Nephron (organoid): Measurements from ENCODE around the gene FAM81A.

Experiments used
- H3K27ac Mint-ChIP-seq, 3 experiments: 2 replicates each; pipeline ENCODE4 v1.8.0; 2020; ENCODE audit warnings: mixed read lengths in 3 of 3, mild to moderate bottlenecking in 2 of 3, moderate library complexity in 1 of 3
- H3K27me3 Mint-ChIP-seq: 2 replicates; pipeline ENCODE4 v1.8.0; 2021; ENCODE audit warnings: low read depth, mild to moderate bottlenecking, moderate library complexity, mixed read lengths
- H3K36me3 Mint-ChIP-seq: 2 replicates; pipeline ENCODE4 v1.8.0; 2020; ENCODE audit warnings: low read depth, mixed read lengths
- H3K4me1 Mint-ChIP-seq: 2 replicates; pipeline ENCODE4 v1.8.0; 2020; ENCODE audit warnings: mixed read lengths
- H3K4me3 Mint-ChIP-seq, 3 experiments: 2 replicates each; pipeline ENCODE4 v1.8.0; 2020; ENCODE audit warnings: mild to moderate bottlenecking in 3 of 3, mixed read lengths in 3 of 3, moderate library complexity in 2 of 3
- H3K9me3 Mint-ChIP-seq: 2 replicates; pipeline ENCODE4 v1.8.0; 2020; ENCODE audit warnings: mixed read lengths
- TF ChIP-seq, protein P1 (sequence below), 3 experiments: fragments of 200-600 bp; sonication (generic); IDR thresholded peaks; one replicate each; pipeline ENCODE4 v1.5.0; 2021; ENCODE audit warnings: antibody characterized with exemption in 3 of 3; ENCODE audit not compliant: unreplicated experiment in 3 of 3

FAM81A gene

DNA sequence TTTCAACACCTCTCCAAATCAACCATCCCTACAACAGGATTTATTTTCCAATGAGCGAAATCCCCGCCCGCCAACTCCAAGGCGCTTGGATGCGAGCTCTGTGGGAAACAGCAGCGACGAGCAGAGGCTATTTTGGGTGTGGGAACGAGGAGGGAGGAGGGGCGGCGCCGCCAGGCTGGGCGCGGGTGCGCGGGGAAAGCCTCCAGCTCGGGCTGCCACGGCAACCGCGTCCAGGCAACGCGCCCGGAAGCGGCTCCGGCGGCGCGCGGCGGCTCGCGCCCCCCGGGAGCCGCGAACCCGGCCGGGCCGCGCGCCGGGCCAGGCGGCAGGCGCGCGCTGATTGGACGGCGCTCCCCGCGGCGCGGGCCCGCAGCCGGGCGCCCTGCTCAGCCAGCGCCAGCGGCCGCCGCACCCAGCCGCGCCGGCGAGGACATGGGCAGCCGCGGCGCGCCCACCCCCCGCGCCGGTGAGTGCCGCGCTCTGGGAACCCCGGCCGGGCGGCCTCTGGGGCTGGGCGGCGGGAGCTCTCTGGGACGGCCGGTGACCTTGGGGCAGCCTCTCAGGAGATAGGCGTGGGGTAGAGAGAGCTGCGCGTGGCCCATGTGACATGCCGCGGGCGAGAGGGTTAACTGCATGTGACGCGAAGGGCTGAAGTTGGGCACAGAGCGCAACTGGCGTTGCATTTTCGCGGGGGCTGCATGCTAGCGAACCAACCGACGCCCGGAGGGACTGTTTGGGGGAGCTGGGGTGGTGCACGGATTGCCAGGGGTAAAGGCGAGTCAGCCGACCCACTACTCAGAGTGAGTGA lies at the start of gene FAM81A:
FAM81A (plus strand) TSS at position 370 of the 808 bp plus-strand sequence. CDS start 20,441 bp downstream, outside the sequence.
- H3K27me3 Mint-ChIP-seq: peaks cover 91% of the 10 kb centered on the region
- peaks cover 3% of the 10 kb centered on the region for H3K36me3 Mint-ChIP-seq
- peaks cover 13% of the 10 kb centered on the region for H3K4me1 Mint-ChIP-seq
- no peaks in the 10 kb centered on the region for H3K9me3 Mint-ChIP-seq
- peak within 1 kb of the TSS; percentile 85 to 90 (median 87) for H3K4me3 Mint-ChIP-seq
- TF ChIP-seq, protein P1, sequence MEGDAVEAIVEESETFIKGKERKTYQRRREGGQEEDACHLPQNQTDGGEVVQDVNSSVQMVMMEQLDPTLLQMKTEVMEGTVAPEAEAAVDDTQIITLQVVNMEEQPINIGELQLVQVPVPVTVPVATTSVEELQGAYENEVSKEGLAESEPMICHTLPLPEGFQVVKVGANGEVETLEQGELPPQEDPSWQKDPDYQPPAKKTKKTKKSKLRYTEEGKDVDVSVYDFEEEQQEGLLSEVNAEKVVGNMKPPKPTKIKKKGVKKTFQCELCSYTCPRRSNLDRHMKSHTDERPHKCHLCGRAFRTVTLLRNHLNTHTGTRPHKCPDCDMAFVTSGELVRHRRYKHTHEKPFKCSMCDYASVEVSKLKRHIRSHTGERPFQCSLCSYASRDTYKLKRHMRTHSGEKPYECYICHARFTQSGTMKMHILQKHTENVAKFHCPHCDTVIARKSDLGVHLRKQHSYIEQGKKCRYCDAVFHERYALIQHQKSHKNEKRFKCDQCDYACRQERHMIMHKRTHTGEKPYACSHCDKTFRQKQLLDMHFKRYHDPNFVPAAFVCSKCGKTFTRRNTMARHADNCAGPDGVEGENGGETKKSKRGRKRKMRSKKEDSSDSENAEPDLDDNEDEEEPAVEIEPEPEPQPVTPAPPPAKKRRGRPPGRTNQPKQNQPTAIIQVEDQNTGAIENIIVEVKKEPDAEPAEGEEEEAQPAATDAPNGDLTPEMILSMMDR (IDR thresholded peaks at IDR 0.05; ENCODE audit: unreplicated experiment in 3 of 3): no peak
- H3K27ac Mint-ChIP-seq: no peak within 1 kb of the TSS

DNA sequence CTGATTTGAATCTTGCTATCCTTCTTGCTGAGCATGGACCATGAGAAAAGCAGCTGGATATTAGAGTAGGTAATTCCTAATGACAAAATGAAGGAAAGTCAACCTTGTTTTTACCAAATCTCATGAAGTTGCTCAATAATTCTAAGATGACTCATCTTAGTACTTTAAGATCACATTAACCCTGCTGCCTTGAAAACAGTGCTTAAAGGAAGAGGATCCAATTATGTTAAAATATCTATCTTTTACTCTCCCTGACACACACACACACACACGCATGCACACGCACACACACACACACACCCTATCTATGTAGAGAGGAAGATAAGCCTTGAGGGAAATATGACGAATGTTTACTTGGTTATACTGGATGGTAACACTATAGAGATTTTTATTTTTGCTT lies 49.3 kb upstream of the FAM81A start:
- H3K27ac Mint-ChIP-seq: no peak overlapping the region

DNA sequence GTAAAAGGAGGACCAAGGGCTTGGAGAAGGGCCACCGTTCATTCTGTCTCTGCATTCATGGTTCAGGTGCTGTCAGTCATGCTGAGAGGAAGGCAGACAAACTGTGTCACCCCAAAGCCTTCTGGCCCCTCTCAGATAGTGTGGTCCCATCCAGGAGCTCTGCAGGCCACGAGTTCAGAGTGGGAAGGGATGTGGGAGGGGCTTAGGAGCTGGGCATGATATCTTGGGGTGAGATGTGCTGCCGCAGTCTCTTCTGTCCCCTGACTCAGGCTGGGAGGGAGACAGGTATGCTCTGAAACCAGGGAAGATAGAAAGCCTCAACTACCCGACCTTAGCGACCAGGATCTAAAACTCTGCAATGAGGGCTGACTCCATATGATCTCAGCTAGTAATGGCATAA lies 45.7 kb upstream of the FAM81A start:
- Mint-ChIP-seq H3K27me3 (peaks cover 10% of the 10 kb centered on the region), H3K9me3 (no peaks in the 10 kb centered on the region), H3K4me1 (no peaks in the 10 kb centered on the region), H3K4me3 (no peak overlapping the region), H3K36me3 (no peaks in the 10 kb centered on the region), H3K27ac (no peak overlapping the region)
- TF ChIP-seq, protein P1 (IDR thresholded peaks at IDR 0.05; ENCODE audit: unreplicated experiment in 3 of 3): no peak

More for the DNA sequence above, 49.3 kb upstream of the FAM81A start:
- no peaks in the 10 kb centered on the region for H3K9me3 Mint-ChIP-seq
- H3K4me3 Mint-ChIP-seq: no peak overlapping the region
- H3K36me3 Mint-ChIP-seq: peaks cover 4% of the 10 kb centered on the region
- H3K27me3 Mint-ChIP-seq: peaks cover 9% of the 10 kb centered on the region
- TF ChIP-seq, protein P1 (IDR thresholded peaks at IDR 0.05; ENCODE audit: unreplicated experiment in 3 of 3): no peak
- H3K4me1 Mint-ChIP-seq: no peaks in the 10 kb centered on the region

DNA sequence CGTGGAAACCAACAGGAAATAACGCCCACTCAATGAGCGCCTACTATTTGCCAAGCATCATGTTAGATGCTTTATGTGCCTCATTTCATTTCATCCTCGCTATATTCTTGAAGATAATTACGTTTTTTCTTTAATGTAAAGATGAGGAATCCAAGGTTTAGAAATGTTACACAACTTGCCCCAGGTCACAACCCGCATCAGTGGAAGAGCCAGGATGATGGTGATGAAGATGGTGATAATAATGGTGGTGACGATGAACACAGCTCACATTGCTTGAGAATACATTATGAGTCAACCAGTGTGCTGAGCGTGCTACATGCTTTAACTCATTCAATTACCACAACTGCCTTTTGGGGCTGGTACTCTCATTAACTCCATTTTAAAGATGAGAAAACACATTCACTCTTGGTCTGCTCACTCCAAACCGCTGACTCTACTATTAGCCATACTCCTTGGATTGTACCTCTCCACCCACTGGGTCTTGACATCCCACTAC lies 43.8 kb upstream of the FAM81A start:
- H3K27ac Mint-ChIP-seq: no peak overlapping the region
- TF ChIP-seq, protein P1 (IDR thresholded peaks at IDR 0.05; ENCODE audit: unreplicated experiment in 3 of 3): no peak
- no peaks in the 10 kb centered on the region for H3K36me3 Mint-ChIP-seq
- no peaks in the 10 kb centered on the region for H3K4me1 Mint-ChIP-seq
- H3K27me3 Mint-ChIP-seq: peaks cover 10% of the 10 kb centered on the region
- no peak overlapping the region for H3K4me3 Mint-ChIP-seq
- no peaks in the 10 kb centered on the region for H3K9me3 Mint-ChIP-seq

DNA sequence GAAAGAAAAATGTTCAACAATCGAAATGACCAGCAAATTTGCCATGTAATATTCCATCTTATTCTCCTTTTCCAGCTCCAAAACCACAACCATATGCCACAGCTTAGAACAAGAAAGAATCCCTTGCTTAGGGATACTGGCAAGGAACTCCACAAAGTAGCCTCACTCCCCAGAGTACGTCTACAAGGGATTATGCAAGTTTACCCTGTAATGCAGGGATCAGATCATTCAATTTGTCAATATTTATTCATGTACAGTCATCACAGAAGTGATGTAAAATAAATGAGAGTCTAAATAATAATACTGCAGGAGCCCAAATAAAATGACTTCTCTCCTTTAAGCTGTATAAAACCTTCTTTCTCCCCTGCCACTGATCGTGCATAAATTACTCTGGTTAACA lies 41.8 kb upstream of the FAM81A start:
- no peaks in the 10 kb centered on the region for H3K36me3 Mint-ChIP-seq
- H3K4me1 Mint-ChIP-seq: peaks cover under 1% of the 10 kb centered on the region
- H3K4me3 Mint-ChIP-seq: no peak overlapping the region
- no peak overlapping the region for H3K27ac Mint-ChIP-seq
- peaks cover 15% of the 10 kb centered on the region for H3K27me3 Mint-ChIP-seq
- no peaks in the 10 kb centered on the region for H3K9me3 Mint-ChIP-seq
- TF ChIP-seq, protein P1 (IDR thresholded peaks at IDR 0.05; ENCODE audit: unreplicated experiment in 3 of 3): no peak

DNA sequence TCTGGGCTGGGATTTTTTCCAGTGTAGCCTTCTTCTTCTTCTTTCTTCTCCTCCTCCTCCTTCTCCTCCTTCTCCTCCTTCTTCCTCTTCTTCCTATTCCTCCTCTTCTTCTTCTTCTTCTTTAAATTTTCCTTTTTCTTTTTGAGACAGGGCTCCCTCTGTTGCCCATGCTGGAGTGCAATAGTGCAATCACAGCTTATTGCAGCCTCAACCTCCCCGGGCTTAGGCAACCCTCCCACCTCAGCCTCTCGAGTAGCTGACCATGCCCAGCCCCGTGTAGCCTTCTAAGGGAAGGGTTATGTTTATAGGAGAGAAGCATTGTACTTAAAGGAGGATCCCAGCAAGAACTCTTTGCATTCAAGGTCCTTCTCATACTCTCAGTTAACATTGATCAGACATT lies 41.3 kb upstream of the FAM81A start:
- peaks cover 5% of the 10 kb centered on the region for H3K4me1 Mint-ChIP-seq
- TF ChIP-seq, protein P1 (IDR thresholded peaks at IDR 0.05; ENCODE audit: unreplicated experiment in 3 of 3): no peak

More for the DNA sequence above, 41.3 kb upstream of the FAM81A start:
- Mint-ChIP-seq H3K27ac (no peak overlapping the region), H3K4me3 (no peak overlapping the region), H3K27me3 (peaks cover 16% of the 10 kb centered on the region), H3K9me3 (no peaks in the 10 kb centered on the region), H3K36me3 (no peaks in the 10 kb centered on the region)
